Right lung (tissue), 5 donors: ENCODE results near the gene OPHN1. TPM values are rescaled to one million over a fixed set of nuclear protein-coding genes. Genes with fewer than 3 reads are reported as not detected.
"Not testable (repeated sequence)": the region's sequence is repeated elsewhere in the genome, so short reads cannot be mapped to it uniquely, and the experiment has no call there.

Experiments
- DNase-seq, 2 donors: peaks; one replicate each; pipeline ENCODE4 v3.0.0-alpha.2; 2013
- polyA plus RNA-seq, 5 donors: library from polyadenylated mRNA; unstranded; fragments of 120-200 nt; gene quantifications; one replicate each; pipeline versions ENCODE4 v1.2.1 to v1.2.3, GENCODE V29; 2013; ENCODE audit warnings: inconsistent platforms in 1 of 5, low replicate concordance in 1 of 5; ENCODE audit not compliant: insufficient read length in 5 of 5, insufficient read depth in 1 of 5

The OPHN1 gene
- polyA plus RNA-seq, 5 donors: 7.3 to 11.5 (median 10.1) TPM

DNA sequence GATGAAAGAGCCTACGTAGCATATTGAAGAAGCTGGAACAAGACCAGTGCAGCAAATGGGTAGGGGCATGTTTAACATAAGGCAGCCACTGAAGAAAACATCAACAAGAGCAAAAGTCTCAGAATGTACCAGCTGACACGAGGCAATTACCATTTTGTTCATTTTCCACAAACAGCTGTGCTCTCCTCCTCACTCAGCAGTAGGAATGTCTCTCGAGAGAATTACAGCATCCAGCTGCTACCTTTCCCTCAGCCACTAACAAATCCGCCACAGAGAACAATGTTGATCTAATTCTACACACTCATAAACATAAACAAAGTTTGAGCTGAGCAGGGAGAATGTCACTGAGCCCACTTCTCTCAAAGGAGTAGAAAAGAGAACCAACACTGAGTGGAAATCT, 68.0 kb downstream of the OPHN1 start:
- peak; percentile 52 to 60 for DNase-seq

DNA sequence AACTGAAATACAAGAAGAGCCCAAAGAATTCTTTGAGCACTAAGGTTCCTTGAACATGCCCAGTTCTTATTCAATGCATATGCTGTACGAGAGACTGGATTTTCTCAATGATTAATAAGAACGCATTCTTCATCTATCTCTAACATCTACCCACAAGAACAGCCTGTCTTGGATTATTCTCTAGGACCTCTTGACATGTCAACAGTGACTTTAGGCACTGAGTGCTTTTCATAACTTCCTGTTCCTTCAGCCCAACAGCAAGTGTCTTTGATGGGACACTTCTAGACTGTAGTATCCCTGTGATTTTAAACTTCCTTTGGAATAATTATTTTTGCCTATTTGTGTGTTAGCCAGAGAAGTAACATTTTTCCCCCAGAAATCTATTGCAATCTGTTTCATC, 69.3 kb downstream of the OPHN1 start:
- no peak for DNase-seq

DNA sequence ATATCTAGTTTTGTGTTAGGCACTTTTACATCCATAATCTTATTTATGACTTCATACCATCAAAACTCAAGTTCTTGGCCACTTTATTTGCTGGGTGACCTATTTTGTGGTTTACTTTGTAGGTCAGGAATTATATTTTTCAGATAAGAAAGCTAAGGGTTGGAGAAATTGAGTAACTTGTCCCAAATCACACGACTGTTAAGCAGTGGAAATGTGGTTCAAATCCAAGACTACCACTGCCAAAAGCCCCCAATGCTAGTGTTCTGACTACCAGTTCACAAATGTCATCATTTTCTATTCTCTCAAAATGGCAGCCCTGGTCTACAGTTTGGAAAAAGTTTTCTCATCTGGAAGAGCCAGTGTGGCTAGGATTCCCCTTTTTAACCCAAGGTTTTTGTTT, 74.6 kb downstream of the OPHN1 start:
- DNase-seq: no peak

DNA sequence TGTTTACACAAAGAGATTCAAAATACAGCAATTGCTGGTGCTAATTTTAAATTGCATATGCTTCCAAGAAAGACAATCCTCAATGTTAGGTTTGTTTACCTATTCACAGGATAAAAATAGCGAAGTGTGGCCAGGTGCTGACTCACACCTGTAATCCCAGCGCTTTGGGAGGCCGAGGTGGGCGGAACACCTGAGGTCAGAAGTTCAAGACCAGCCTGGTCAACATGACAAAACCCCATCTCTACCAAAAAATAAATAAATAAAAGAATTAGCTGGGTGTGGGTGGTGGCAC, 77.7 kb downstream of the OPHN1 start:
- no peak for DNase-seq

DNA sequence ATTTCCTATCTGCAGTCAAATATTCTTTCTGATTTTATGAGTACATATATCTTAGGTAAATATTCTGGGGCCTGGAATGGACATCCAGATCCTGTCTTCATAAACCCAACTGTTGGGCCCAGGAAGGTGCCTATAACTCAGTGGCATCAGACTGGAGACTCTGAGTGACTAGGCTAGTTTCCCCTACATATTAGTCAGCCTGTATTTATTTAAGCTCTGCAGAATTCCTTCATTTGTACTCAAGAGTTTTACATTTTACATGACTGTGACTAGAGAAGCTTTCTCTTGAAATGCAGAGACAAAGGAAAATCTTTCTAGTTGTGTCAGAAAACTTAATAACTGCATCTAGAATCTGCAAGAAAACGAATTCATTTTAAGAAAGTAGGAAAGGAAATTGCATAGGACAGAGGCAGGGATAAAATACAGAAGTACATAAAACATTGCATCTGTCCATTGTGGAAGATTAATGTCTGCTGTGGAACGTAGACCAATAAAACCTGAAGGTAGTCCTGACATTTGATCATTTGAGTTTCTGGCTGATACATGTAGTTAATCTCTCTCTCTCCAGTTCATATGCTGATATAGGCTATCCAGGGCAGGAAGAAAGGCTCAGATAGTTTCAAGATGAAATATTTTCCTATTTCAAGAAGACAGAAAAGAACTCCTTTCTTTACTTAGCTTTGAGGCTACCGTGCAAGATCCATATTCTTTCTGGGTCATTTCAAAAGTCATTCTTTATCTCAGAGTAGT, 78.2 kb downstream of the OPHN1 start:
- no peak for DNase-seq

DNA sequence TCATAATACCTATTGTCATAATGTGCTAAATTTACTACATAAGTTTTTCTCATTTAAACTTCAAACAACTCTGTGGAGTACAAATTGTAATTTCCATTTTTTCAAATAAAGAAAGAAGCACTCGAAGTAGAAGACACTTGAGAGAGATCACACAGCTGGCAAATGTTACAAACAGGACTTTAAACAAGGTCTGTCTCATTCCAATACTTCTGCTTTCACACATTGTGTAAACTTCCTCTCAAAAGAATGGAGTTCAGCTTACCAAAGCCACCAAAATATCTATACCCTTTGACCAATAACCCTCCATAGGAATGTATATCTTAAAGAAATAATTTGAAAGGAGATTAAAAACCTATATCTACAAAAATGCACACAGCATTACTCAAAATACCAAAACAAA, 88.3 kb downstream of the OPHN1 start:
- DNase-seq: no peak

DNA sequence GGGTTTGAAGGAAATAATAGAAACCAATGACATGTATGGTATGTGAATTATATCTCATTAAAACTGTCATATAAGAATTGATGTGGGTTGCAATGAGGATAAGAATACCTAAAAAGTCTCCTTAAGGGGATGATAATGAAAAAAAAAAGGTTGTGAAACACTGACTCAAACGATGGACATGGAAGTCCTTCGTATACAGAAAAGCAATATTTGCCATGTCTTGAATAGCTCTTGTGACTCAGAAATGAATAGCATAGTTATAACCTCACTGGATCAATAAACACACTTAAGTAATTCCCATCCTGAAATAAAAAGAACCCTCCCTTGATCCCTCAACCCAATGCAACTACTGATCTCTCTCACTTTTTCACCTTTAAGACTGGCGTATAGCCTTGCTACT, 89.7 kb downstream of the OPHN1 start:
- DNase-seq: no peak

DNA sequence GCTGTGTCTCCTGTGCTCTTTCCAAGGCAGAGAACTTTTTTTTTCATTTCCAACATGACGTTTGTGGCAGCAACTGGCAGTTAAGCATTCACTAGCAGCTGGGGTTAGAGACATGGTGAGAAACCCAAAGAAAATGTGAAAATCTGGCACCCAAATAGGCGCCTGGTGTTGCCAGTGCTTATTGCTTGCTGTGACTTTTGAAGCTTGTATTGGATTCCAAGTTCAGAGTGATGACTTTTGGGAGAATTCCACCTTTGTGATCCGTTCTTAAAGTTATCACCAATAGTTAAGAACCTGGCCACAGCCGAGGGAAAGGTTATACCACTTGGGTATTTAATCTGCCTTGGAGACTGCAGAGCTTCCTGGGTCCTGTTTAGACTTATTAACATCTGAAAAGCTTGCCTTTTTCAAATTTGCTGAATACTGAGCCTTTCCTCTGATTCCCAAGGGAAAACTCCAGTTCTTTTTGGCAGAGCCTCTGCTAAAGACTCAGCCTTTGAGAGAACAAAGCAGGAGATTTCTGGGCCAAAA, 101.0 kb downstream of the OPHN1 start:
- DNase-seq: peak in 1 of 2 donors; percentile 3

DNA sequence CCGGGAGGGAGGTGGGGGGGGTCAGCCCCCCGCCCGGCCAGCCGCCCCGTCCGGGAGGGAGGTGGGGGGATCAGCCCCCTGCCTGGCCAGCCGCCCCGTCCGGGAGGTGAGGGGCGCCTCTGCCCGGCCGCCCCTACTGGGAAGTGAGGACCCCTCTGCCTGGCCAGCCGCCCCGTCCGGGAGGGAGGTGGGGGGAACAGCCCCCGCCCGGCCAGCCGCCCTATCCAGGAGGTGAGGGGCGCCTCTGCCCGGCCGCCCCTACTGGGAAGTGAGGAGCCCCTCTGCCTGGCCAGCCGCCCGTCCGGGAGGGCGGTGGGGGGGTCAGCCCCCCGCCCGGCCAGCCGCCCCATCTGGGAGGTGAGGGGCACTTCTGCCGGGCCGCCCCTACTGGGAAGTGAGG, 106.5 kb downstream of the OPHN1 start:
- not testable (repeated sequence) for DNase-seq

DNA sequence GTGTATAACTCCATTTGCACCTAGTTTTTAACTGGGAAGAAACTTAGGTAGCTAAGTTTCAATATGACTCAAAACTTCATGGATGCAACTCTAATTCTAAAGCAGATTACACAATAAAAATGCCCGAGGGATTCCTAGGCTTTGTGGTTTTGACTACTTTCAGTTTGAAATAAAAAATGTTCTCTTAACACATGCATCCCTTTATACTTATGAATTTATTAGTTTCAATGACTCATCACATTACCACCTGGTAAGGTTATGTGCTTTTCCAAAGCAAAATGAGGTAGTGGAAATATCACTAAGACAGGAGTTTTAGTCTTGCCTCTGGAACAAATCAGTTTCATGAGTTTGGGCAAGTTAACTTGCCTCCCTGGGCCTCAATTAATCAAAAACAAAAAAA, 125.5 kb downstream of the OPHN1 start:
- DNase-seq: no peak

DNA sequence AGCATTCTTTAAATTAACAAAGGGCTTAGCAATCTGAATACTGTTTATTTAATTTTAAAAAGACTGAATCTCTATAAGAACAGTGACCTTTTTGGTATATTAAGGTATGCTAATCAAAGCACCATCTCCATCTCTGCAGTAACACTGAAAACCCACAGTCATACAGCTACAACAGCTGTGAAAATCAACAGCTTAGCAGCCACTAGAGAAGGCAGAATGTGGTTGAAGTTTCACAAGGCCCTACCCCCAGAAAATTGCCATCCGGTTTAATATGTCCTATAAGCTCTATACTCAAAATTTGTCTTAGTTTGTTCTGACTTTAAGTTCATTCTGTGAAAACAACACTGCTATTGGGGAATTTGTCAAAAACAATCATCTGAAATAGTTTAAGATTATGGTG, 128.7 kb downstream of the OPHN1 start:
- DNase-seq: no peak

DNA sequence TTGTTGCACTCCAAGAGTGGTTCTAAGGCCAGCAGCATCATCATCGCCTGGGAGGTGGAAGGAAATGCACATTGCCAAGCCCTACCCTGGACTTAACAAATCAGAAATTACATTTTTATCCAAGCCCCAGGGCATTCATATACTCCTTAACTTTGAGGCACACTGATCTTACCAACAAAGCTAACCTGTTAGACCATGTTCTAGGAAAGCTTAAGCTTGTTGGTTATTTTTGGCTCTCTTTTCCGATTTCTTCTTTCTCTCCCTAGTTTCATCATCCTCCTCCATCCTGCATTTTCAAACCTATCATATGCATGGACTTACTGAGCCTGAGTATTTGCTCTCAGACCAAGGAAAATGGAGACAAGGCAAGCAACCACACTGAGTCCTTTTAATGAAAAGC, 133.4 kb downstream of the OPHN1 start:
- DNase-seq: no peak

DNA sequence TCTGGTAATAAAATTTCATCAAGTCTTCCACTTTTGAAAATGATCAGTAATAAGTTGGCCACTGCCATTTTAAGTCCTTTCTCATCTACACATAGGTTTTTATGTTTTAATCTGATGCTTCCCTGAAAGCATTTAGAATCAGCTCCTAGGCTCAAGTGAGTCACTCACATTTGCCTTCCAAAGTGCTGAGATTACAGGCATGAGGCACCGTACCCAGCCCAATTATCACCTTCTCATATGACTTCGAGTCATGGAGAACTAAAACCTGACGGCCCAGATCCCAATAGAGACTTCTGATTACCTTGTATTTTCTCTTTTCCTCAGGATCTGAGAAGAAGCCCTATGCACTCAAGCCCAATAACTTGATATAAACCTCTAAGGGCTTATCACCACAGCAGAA, 140.8 kb downstream of the OPHN1 start:
- no peak for DNase-seq

DNA sequence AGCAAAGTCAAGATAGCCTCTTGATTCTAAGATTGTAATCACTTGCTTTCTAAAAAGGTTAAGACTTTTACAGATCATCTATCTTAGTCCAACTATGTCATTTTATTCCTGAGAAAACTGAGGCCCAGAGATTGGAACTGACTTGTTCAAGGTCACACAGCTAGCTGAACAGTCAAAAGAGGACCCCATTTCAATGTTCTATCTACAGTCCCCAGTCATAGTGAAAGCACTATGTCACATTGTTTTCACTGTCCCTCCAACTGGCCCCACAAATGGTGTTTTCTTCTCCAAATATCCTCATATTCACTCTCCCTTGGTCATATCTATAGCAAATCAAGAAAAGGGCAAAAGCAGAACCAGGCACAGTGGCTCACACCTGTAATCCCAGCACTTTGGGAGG, 145.2 kb downstream of the OPHN1 start:
- DNase-seq: no peak

DNA sequence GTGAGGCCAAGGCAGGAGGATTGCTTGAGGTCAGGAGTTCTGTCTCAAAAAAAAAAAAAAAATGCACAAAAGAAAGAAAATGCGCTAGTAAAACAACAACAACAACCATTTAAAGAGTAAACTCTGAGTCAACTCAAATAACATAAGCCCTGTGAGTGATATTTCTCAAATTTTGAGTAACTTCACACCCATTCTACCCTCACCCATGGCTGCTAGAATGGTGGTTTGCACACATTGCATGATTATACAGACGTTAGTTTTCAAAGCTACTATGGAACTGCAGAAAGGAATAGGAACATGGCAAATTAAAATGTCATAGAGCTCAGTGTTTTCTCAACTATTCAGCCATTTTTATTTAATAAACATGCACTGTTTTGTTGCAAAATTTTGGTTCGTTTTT, 145.9 kb downstream of the OPHN1 start:
- DNase-seq: no peak

DNA sequence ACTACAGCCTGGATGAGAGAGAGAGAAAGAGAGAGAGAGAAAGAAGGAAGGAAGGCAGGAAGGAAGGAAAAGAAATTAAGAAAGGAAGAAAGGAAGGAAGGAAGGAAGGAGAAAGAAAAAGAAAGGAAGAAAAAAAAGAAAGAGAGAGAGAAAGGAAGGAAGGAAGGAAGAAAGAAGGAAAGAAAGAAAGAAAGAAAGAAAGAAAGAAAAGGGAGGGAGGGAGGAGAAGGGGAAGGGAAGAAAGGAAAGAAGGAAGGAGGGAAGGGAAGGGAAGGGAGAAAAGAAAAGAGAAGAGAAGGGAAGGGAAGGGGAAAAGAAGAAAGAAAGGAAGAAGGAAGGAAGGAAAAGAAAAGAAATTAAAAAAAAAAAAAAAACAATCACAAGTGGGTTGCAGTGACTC, 146.3 kb downstream of the OPHN1 start:
- no peak for DNase-seq

DNA sequence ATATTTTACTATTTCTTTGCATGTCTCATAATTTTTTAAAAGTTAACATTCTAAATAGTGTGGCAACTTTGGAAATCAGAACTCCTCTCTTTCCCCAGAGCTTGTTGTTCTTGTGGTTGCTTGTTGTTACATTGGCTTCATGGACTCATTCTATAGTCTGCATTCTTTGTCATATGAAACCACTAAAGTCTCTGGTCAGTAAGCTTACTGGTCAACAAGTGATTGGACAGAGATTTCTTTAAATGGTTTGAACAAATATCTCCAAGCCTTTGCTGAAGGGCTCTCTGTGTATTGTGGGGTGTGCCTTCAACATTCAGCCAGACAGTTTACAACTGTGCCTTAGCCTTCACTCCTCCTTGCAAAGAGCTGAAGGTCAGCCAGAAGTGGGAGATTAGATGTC, 147.2 kb downstream of the OPHN1 start:
- no peak for DNase-seq

DNA sequence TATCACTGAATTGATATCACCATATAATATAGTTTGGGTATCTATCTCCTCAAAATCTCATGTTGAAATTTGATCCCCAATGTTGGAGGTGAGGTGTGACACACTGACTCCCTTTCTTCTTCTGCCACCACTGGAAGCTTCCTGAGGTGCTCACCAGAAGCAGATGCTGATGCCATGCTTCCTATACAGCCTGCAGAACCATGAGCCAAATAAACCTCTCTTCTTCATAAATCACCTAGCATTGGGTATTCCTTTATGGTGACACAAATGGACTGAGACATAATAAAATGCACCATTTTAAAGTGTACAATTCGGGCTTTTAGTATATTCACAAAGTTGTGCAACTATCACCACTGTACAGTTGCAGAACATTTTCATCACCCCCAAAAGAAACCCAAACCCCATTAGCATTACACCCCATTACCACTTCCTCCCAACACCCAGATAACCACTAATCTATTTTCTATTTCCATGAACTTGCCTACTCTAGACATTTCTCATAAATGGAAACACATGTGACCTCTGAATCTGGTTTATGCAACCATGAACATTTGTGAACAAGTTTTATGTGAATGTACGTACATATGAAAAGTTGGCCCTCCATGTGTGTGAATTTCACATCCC, 148.9 kb downstream of the OPHN1 start:
- DNase-seq: no peak

DNA sequence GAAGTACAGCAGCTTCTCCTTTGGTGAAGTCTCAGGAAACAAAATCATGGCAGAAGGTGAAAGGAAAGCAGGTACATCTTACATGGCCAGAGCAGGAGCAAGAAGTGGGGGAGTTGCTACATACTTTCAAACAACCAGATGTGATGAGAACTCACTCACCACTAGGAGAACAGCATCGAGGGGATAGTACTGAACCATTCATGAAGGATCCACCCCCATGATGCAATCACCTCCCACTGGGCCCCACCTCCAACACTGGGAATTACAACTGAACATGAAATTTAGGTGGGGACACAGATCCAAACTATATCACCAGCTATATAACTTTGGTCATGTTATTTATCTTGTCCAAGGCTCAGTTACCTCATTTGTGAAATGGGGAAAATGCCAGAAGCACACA, 159.4 kb downstream of the OPHN1 start:
- DNase-seq: no peak

DNA sequence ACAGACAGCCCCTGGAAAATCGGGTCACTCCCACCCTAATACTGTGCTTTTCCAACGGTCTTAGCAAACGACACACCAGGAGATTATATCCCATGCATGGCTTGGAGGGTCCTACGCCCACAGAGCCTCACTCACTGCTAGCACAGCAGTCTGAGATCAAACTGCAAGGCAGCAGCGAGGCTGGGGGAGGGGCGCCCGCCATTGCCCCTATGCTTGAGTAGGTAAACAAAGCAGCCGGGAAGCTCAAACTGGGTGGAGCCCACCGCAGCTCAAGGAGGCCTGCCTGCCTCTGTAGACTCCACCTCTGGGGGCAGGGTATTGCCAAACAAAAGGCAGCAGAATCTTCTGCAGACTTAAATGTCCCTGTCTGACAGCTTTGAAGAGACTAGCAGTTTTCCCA, 168.5 kb downstream of the OPHN1 start:
- DNase-seq: not testable (repeated sequence)

DNA sequence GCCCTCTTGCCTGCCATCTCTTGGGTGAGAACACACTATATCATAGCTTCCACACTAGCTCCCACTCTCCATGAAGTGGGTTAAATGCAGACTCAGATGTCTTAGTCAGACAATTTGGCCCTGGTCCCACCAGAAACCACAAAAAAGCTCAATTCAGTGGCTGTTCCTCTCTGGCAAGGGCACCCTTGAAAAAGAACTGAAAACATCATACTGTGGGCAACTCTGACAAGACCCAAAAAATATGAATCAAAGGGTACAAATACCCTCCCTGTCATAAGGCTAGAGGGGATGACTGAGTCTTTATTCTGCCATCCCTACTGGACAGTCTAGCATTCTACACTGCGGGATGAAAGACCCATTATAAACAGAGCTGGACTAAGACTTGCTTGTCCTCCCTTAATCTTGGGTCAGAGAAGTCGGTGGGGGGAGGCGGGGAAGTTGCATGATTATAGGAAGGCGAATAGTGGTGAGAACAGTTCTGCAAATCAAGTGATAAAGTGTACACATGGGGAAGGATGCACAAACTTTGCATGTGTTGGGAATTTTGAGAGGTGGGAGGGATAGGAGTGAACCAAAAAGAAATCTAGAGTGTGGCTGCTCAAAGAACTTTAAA, 172.1 kb downstream of the OPHN1 start:
- no peak for DNase-seq

DNA sequence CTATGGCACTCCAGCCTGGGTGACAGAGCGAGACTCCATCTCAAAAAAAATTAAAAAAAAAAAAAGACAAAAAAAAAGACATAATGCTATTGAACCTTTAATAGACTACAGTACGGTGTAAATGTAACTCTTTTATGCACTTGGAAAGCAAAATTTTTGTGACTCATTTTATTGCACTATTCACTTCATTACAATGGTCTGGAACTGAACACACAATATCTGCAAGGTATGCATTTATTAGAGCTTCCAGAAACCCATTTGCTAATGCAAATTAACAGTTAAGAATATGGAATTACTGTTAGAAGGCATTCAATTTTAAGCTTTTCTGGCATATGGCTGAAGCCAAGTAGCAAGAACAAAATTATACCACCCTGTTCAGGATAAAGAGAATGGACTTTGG, 176.3 kb downstream of the OPHN1 start:
- DNase-seq: no peak
